Effector memory CD4-positive, alpha-beta T cell (primary cell): ENCODE measurements around the gene TRIM2.

Source experiments
- DNase-seq, 3 donors: peaks; one replicate each; pipeline ENCODE4 v3.0.0-alpha.2; 2020
- H3K27ac ChIP-seq: 2 replicates; pipeline ENCODE4 v1.7.0; 2013; ENCODE audit warnings: mild to moderate bottlenecking, low read length, moderate library complexity; ENCODE audit not compliant: insufficient read depth, poor library complexity, severe bottlenecking
- H3K27me3 ChIP-seq: replicated peaks from 2 replicates; pipeline ENCODE4 v1.7.0; 2013; ENCODE audit warnings: mild to moderate bottlenecking, low read length; ENCODE audit not compliant: insufficient read depth, control insufficient read depth, poor library complexity, severe bottlenecking
- H3K36me3 ChIP-seq: 2 replicates; pipeline ENCODE4 v1.7.0; 2013; ENCODE audit warnings: mild to moderate bottlenecking, low read length, moderate library complexity; ENCODE audit not compliant: control insufficient read depth, insufficient read depth
- H3K4me1 ChIP-seq: 2 replicates; pipeline ENCODE4 v1.7.0; 2013; ENCODE audit warnings: low read length, mild to moderate bottlenecking; ENCODE audit not compliant: control insufficient read depth, insufficient read depth, poor library complexity, severe bottlenecking
- H3K4me3 ChIP-seq: 2 replicates; pipeline ENCODE4 v1.7.0; 2013; ENCODE audit warnings: low read length, low read depth, mild to moderate bottlenecking; ENCODE audit not compliant: insufficient read depth, poor library complexity, severe bottlenecking
- H3K9me3 ChIP-seq: 2 replicates; pipeline ENCODE4 v1.7.0; 2013; ENCODE audit warnings: mild to moderate bottlenecking, low read length, moderate library complexity; ENCODE audit not compliant: control insufficient read depth

TRIM2 gene

GRCh38 chr4:153220682-153221395 is 16.6 kb downstream of the TRIM2 start:
- no peak overlapping the region for H3K27ac ChIP-seq
- no peak overlapping the region for H3K4me3 ChIP-seq
- no peaks in the 10 kb centered on the region for H3K27me3 ChIP-seq
- no peak for DNase-seq
- H3K9me3 ChIP-seq: no peaks in the 10 kb centered on the region
- H3K36me3 ChIP-seq: no peaks in the 10 kb centered on the region
- peaks cover 8% of the 10 kb centered on the region for H3K4me1 ChIP-seq

GRCh38 chr4:153221783-153222706 is 17.8 kb downstream of the TRIM2 start:
- H3K9me3 ChIP-seq: no peaks in the 10 kb centered on the region
- peak in 1 of 3 donors; percentile 17 for DNase-seq
- H3K27ac ChIP-seq: peak overlapping the region; percentile 57
- H3K4me1 ChIP-seq: peaks cover 8% of the 10 kb centered on the region
- no peaks in the 10 kb centered on the region for H3K27me3 ChIP-seq
- no peaks in the 10 kb centered on the region for H3K36me3 ChIP-seq
- peak overlapping the region; percentile 66 for H3K4me3 ChIP-seq

- DNase-seq: no peak
- Histone ChIP-seq H3K4me1 (peaks cover 8% of the 10 kb centered on the region), H3K27ac (peak overlapping the region; percentile 57), H3K9me3 (no peaks in the 10 kb centered on the region), H3K27me3 (no peaks in the 10 kb centered on the region), H3K4me3 (peak overlapping the region; percentile 66), H3K36me3 (no peaks in the 10 kb centered on the region)
These were observed 18.6 kb downstream of the TRIM2 start for GRCh38 chr4:153222707-153223426.

GRCh38 chr4:153223427-153223801 is 19.2 kb downstream of the TRIM2 start:
- Histone ChIP-seq H3K27ac (peak overlapping the region; percentile 57), H3K36me3 (no peaks in the 10 kb centered on the region), H3K4me3 (peak overlapping the region; percentile 66), H3K4me1 (peaks cover 8% of the 10 kb centered on the region), H3K27me3 (no peaks in the 10 kb centered on the region), H3K9me3 (no peaks in the 10 kb centered on the region)
- no peak for DNase-seq

GRCh38 chr4:153223930-153224329 is 19.7 kb downstream of the TRIM2 start:
- Histone ChIP-seq H3K27ac (no peak overlapping the region), H3K4me3 (peak overlapping the region; percentile 66), H3K27me3 (no peaks in the 10 kb centered on the region), H3K36me3 (no peaks in the 10 kb centered on the region), H3K9me3 (no peaks in the 10 kb centered on the region), H3K4me1 (peaks cover 8% of the 10 kb centered on the region)
- DNase-seq: no peak

- H3K27ac ChIP-seq: no peak overlapping the region
- H3K9me3 ChIP-seq: no peaks in the 10 kb centered on the region
- no peaks in the 10 kb centered on the region for H3K36me3 ChIP-seq
- peaks cover 8% of the 10 kb centered on the region for H3K4me1 ChIP-seq
- H3K4me3 ChIP-seq: no peak overlapping the region
- no peak for DNase-seq
- H3K27me3 ChIP-seq: no peaks in the 10 kb centered on the region
These were observed 20.2 kb downstream of the TRIM2 start for GRCh38 chr4:153224474-153224873.

- no peaks in the 10 kb centered on the region for H3K27me3 ChIP-seq
- H3K4me1 ChIP-seq: peaks cover 8% of the 10 kb centered on the region
- H3K4me3 ChIP-seq: no peak overlapping the region
- no peaks in the 10 kb centered on the region for H3K9me3 ChIP-seq
- H3K27ac ChIP-seq: no peak overlapping the region
- DNase-seq: no peak
- no peaks in the 10 kb centered on the region for H3K36me3 ChIP-seq
These were observed 23.3 kb downstream of the TRIM2 start for GRCh38 chr4:153227469-153228075.

- Histone ChIP-seq H3K36me3 (no peaks in the 10 kb centered on the region), H3K4me3 (no peak overlapping the region), H3K27me3 (no peaks in the 10 kb centered on the region), H3K9me3 (no peaks in the 10 kb centered on the region), H3K27ac (no peak overlapping the region), H3K4me1 (peaks cover 6% of the 10 kb centered on the region)
- no peak for DNase-seq
These were observed 24.4 kb downstream of the TRIM2 start for GRCh38 chr4:153228512-153229140.

GRCh38 chr4:153229545-153229944 is 25.3 kb downstream of the TRIM2 start:
- H3K27me3 ChIP-seq: no peaks in the 10 kb centered on the region
- H3K4me3 ChIP-seq: no peak overlapping the region
- H3K36me3 ChIP-seq: no peaks in the 10 kb centered on the region
- H3K9me3 ChIP-seq: no peaks in the 10 kb centered on the region
- no peak overlapping the region for H3K27ac ChIP-seq
- DNase-seq: no peak
- peaks cover 5% of the 10 kb centered on the region for H3K4me1 ChIP-seq
